H1 (cell line): ENCODE results near the gene PDIA2. TPM values are rescaled to one million over a fixed set of nuclear protein-coding genes. Genes with fewer than 3 reads are reported as not detected.

Source experiments
- CTCF ChIA-PET: fragments of 300-600 bp; sonication (Branson Sonifier 250); formaldehyde crosslinking; loops from one replicate; lab custom pipeline; 2021; ENCODE audit not compliant: partially characterized antibody; lab: Charles Lee
- POLR2A ChIA-PET: fragments of 300-600 bp; sonication (Branson Sonifier 250); formaldehyde crosslinking; loops from one replicate; lab custom pipeline; 2021; ENCODE audit warnings: inconsistent platforms; ENCODE audit not compliant: partially characterized antibody; lab: Charles Lee
- DNase-seq, 2 experiments: peaks; one replicate each; pipeline versions ENCODE4 v3.0.0 to v3.0.0-alpha.2; 2010 to 2022; ENCODE audit warnings: low spot score in 2 of 2, low read depth in 1 of 2, mixed read lengths in 1 of 2
- FAIRE-seq: peaks from 2 replicates; lab custom pipeline; 2011; peaks lifted over from hg19 to GRCh38; lab: Jason Lieb, UNC
- H2AFZ ChIP-seq: 2 replicates; pipeline ENCODE4 v1.8.1; 2012; ENCODE audit warnings: low read length, inconsistent platforms
- H2AK5ac ChIP-seq: 2 replicates; pipeline ENCODE4 v1.6.1; 2013; ENCODE audit warnings: low read depth, low read length
- H2BK120ac ChIP-seq: replicated peaks from 2 replicates; pipeline ENCODE3; 2013; ENCODE audit warnings: low read depth, low read length, inconsistent platforms
- H2BK12ac ChIP-seq: 2 replicates; pipeline ENCODE4 v1.6.1; 2013; ENCODE audit warnings: low read depth, low read length
- H2BK15ac ChIP-seq: 2 replicates; pipeline ENCODE4 v1.6.1; 2013; ENCODE audit warnings: low read length
- H2BK20ac ChIP-seq: 2 replicates; pipeline ENCODE4 v1.6.1; 2013; ENCODE audit warnings: low read length
- H2BK5ac ChIP-seq: 2 replicates; pipeline ENCODE4 v1.6.1; 2013; ENCODE audit warnings: low read depth, low read length
- H3K14ac ChIP-seq: 2 replicates; pipeline ENCODE4 v1.6.1; 2013; ENCODE audit warnings: inconsistent platforms; ENCODE audit not compliant: insufficient read length
- H3K18ac ChIP-seq: 2 replicates; pipeline ENCODE4 v1.6.1; 2013; ENCODE audit warnings: low read length; ENCODE audit errors: extremely low read depth
- H3K23ac ChIP-seq: 2 replicates; pipeline ENCODE4 v1.6.1; 2013; ENCODE audit warnings: inconsistent platforms; ENCODE audit not compliant: insufficient read length
- H3K23me2 ChIP-seq: 2 replicates; pipeline ENCODE4 v1.6.1; 2013; ENCODE audit warnings: low read depth, low read length
- H3K27ac ChIP-seq: 2 replicates; pipeline ENCODE4 v1.6.1; 2011; ENCODE audit warnings: low read depth, low read length, inconsistent platforms
- H3K27me3 ChIP-seq, 4 experiments: replicated peaks in 1 of 4; 1 replicate in 1 of 4; 2 replicates in 3 of 4; pipeline versions ENCODE4 v1.6.1 to v1.8.1; 2011 to 2013; ENCODE audit warnings: low read length in 3 of 4, mild to moderate bottlenecking in 3 of 4, inconsistent platforms in 2 of 4, mixed read lengths in 2 of 4, moderate library complexity in 1 of 4; ENCODE audit not compliant: control insufficient read depth in 3 of 4, insufficient read depth in 3 of 4; ENCODE audit errors: extremely low read depth in 1 of 4
- H3K36me3 ChIP-seq, 4 experiments: 2 replicates each; pipeline versions ENCODE4 v1.6.1 to v1.8.1; 2011 to 2013; ENCODE audit warnings: mild to moderate bottlenecking in 4 of 4, low read length in 3 of 4, moderate library complexity in 2 of 4, control low read depth in 1 of 4, inconsistent platforms in 1 of 4; ENCODE audit not compliant: insufficient read depth in 4 of 4, control insufficient read depth in 2 of 4
- H3K4ac ChIP-seq: replicated peaks from 2 replicates; pipeline ENCODE3; 2013; ENCODE audit warnings: low read length, low read depth, mixed read lengths, inconsistent platforms; ENCODE audit not compliant: insufficient read length
- H3K4me1 ChIP-seq, 4 experiments: replicated peaks in 1 of 4; 1 replicate in 1 of 4; 2 replicates in 3 of 4; pipeline versions ENCODE4 v1.6.1 to v1.8.1; 2011 to 2013; ENCODE audit warnings: low read length in 3 of 4, inconsistent platforms in 2 of 4, mixed read lengths in 1 of 4; ENCODE audit not compliant: insufficient read depth in 4 of 4, control insufficient read depth in 3 of 4
- H3K4me2 ChIP-seq, 2 experiments: 2 replicates each; pipeline versions ENCODE4 v1.6.1 to v1.8.1; 2011 to 2013; ENCODE audit warnings: low read depth in 2 of 2, low read length in 2 of 2, control low read depth in 1 of 2, inconsistent platforms in 1 of 2, mild to moderate bottlenecking in 1 of 2; ENCODE audit not compliant: insufficient read depth in 1 of 2
- H3K4me3 ChIP-seq, 4 experiments: fragments of 200-600, 300-600 bp in 1 of 4; sonication (generic), shearing (Covaris generic), sonication (Bioruptor Twin) in 1 of 4; 2 replicates each; pipeline versions ENCODE4 v1.5.1 to v1.8.1; 2011 to 2016; ENCODE audit warnings: low read length in 4 of 4, low read depth in 3 of 4, control low read depth in 2 of 4, inconsistent platforms in 2 of 4, mild to moderate bottlenecking in 2 of 4, mixed read lengths in 1 of 4, moderate library complexity in 1 of 4; ENCODE audit not compliant: insufficient read depth in 2 of 4; ENCODE audit errors: extremely low read depth in 1 of 4
- H3K56ac ChIP-seq: replicated peaks from 2 replicates; pipeline ENCODE3; 2013; ENCODE audit warnings: low read depth, mild to moderate bottlenecking, mixed read lengths, low read length, inconsistent platforms; ENCODE audit not compliant: insufficient read length
- H3K79me1 ChIP-seq: 2 replicates; pipeline ENCODE4 v1.6.1; 2013; ENCODE audit warnings: low read depth, low read length, control low read depth
- H3K79me2 ChIP-seq, 2 experiments: 2 replicates each; pipeline versions ENCODE4 v1.6.1 to v1.8.1; 2012 to 2013; ENCODE audit warnings: low read length in 2 of 2, mild to moderate bottlenecking in 2 of 2, inconsistent platforms in 1 of 2; ENCODE audit not compliant: insufficient read depth in 2 of 2, control insufficient read depth in 1 of 2
- H3K9ac ChIP-seq, 4 experiments: replicated peaks in 1 of 4; 1 replicate in 1 of 4; 2 replicates in 3 of 4; pipeline versions ENCODE4 v1.6.1 to v1.8.1; 2011 to 2013; ENCODE audit warnings: low read depth in 3 of 4, low read length in 3 of 4, control low read depth in 2 of 4, mild to moderate bottlenecking in 2 of 4, moderate library complexity in 2 of 4, inconsistent platforms in 1 of 4; ENCODE audit errors: extremely low read depth in 1 of 4
- H3K9me3 ChIP-seq, 2 experiments: 2 replicates each; pipeline versions ENCODE4 v1.6.1 to v1.8.1; 2012 to 2013; ENCODE audit warnings: mild to moderate bottlenecking in 2 of 2, moderate library complexity in 2 of 2, control low read depth in 1 of 2, inconsistent platforms in 1 of 2, low read depth in 1 of 2, low read length in 1 of 2, mixed read lengths in 1 of 2; ENCODE audit not compliant: insufficient read depth in 2 of 2
- H4K20me1 ChIP-seq, 2 experiments: replicated peaks in 1 of 2; 2 replicates each; pipeline versions ENCODE3 to v1.8.1; 2011 to 2013; ENCODE audit warnings: inconsistent platforms in 2 of 2, low read length in 2 of 2, mild to moderate bottlenecking in 1 of 2; ENCODE audit not compliant: insufficient read depth in 2 of 2, control insufficient read depth in 1 of 2
- H4K5ac ChIP-seq: 2 replicates; pipeline ENCODE4 v1.6.1; 2013; ENCODE audit warnings: low read length, low read depth, mixed read lengths, inconsistent platforms; ENCODE audit not compliant: insufficient read length
- H4K8ac ChIP-seq: 2 replicates; pipeline ENCODE4 v1.8.0; 2013; ENCODE audit warnings: mild to moderate bottlenecking, moderate library complexity, low read length, inconsistent platforms; ENCODE audit not compliant: insufficient read depth; ENCODE audit errors: extremely low read depth
- H4K91ac ChIP-seq: replicated peaks from 2 replicates; pipeline ENCODE3; 2013; ENCODE audit warnings: low read length, mixed read lengths, inconsistent platforms; ENCODE audit not compliant: insufficient read length
- HDAC2 ChIP-seq, 2 experiments: fragments of 300-600 bp in 1 of 2; sonication (generic) in 1 of 2; IDR thresholded peaks; 2 replicates each; pipeline ENCODE4 v1.6.1; 2011 to 2012; ENCODE audit warnings: low read depth in 2 of 2, low read length in 2 of 2, mild to moderate bottlenecking in 2 of 2, moderate library complexity in 2 of 2, borderline replicate concordance in 1 of 2, inconsistent platforms in 1 of 2
- TAF7 ChIP-seq: optimal IDR thresholded peaks from 2 replicates; pipeline ENCODE3; 2011; ENCODE audit warnings: low read depth, mild to moderate bottlenecking, inconsistent platforms, low read length, moderate library complexity, borderline replicate concordance
- WGBS, 2 experiments: shearing (Covaris generic) in 1 of 2; methylation state at CpG; one replicate each; pipeline versions ENCODE4 v1.1.6 to v1.1.7; 2013 to 2015; ENCODE audit warnings: low lambda C conversion rate in 2 of 2, mixed read lengths in 2 of 2, inconsistent platforms in 1 of 2, low coverage in 1 of 2, missing lambda C conversion rate in 1 of 2; ENCODE audit not compliant: insufficient replicate concordance in 2 of 2, insufficient coverage in 1 of 2, insufficient read length in 1 of 2; ENCODE audit errors: extremely low coverage in 1 of 2, missing lambda C conversion rate in 1 of 2; 5-methylcytosine and 5-hydroxymethylcytosine counted together
- polyA plus RNA-seq, 7 experiments: library from polyadenylated mRNA; depleted of rRNA in 3 of 7; stranded (reverse) in 5 of 7; unstranded in 2 of 7; fragments of >200 nt in 5 of 7; fragments of 200-250 nt in 2 of 7; gene quantifications; 1 replicate in 5 of 7; 2 replicates in 1 of 7; 4 replicates in 1 of 7; pipeline versions ENCODE4 v1.2.1 to v1.2.3, GENCODE V29; 2011 to 2013; ENCODE audit warnings: missing spikeins in 2 of 7, mixed read lengths in 2 of 7
- total RNA-seq: library from RNA; stranded (reverse); fragmentation: NEBNext Ultra II Directional; extraction: Animal tissue kit (Norgen Biotek cat#: 25700); gene quantifications from 2 replicates; pipeline ENCODE4 v1.2.1, GENCODE V29; 2021

PDIA2 gene
- total and polyA plus RNA-seq, 2 of the 8 experiments (the other 6 are each of a cell fraction or from before 2014, with no cell fraction given), result 0.34 to 0.50 TPM

- H4K91ac ChIP-seq, result no peak overlapping the region
- no peak overlapping the region for H3K4ac ChIP-seq
- no peaks in the 10 kb centered on the region for H3K23me2 ChIP-seq
- peaks cover 20 to 35% of the 10 kb centered on the region in 2 experiments for H4K20me1 ChIP-seq
- no peak overlapping the region for H3K18ac ChIP-seq
- H2BK20ac ChIP-seq, result no peak overlapping the region
- H3K4me3 ChIP-seq, result no peak overlapping the region
- peaks cover 1 to 10% (median 7%) of the 10 kb centered on the region in 4 experiments; a peak in 6 of 8 replicates for H3K36me3 ChIP-seq
- no peak overlapping the region for H3K23ac ChIP-seq
- H3K79me2 ChIP-seq, result peaks cover 0 to 55% of the 10 kb centered on the region in 2 experiments; a peak in 2 of 4 replicates
- POLR2A ChIA-PET, result interaction anchor here (0.7 to 1.2 kb wide), 2 partner anchors 33 to 81 kb away, joined by 3 to 5 read pairs; no protein-coding TSS in a partner anchor
- H3K4me1 ChIP-seq, result peaks cover 0 to 11% (median 8%) of the 10 kb centered on the region in 4 experiments; a peak in 6 of 7 replicates
- H3K9me3 ChIP-seq, result no peaks in the 10 kb centered on the region
- H4K8ac ChIP-seq, result 0 out of 2 replicates have a peak overlapping the region, but pooled peaks have one; percentile 69
- no peak overlapping the region for H2BK12ac ChIP-seq
- no peak overlapping the region for H3K56ac ChIP-seq
- no peak overlapping the region for H2AK5ac ChIP-seq
- peaks cover 28% of the 10 kb centered on the region for H3K79me1 ChIP-seq
- H3K4me2 ChIP-seq, result no peak overlapping the region
- WGBS, 2 experiments, result 92% methylated on average over 19 of the region's 19 CpGs; no CpG with 5 or more reads in 1 of the 2 experiments
- FAIRE-seq, result no peak
- TF ChIP-seq TAF7 (no peak), HDAC2 (IDR thresholded peaks at IDR 0.05; ENCODE audit: borderline replicate concordance in 1 of 2, low read depth in 2 of 2, low read length in 2 of 2) (no peak)
- TF ChIP-seq, all 59 proteins: peak for 0
- H3K14ac ChIP-seq, result no peak overlapping the region
- H2BK15ac ChIP-seq, result no peak overlapping the region
- CTCF ChIA-PET, result interaction anchor here (1.0 to 5.2 kb wide), 6 partner anchors 8 to 89 kb away, joined by 3 to 46 read pairs (median 4); no protein-coding TSS in a partner anchor
- no peak overlapping the region for H3K9ac ChIP-seq
- no peak overlapping the region for H4K5ac ChIP-seq
- H2AFZ ChIP-seq, result no peak overlapping the region
- H3K27ac ChIP-seq, result no peak overlapping the region
- H2BK120ac ChIP-seq, result no peak overlapping the region
- H2BK5ac ChIP-seq, result no peak overlapping the region
- H3K27me3 ChIP-seq, result no peaks in the 10 kb centered on the region
- DNase-seq, result no peak
Measured at GRCh38 chr16:316741-317464, 33.9 kb downstream of the PDIA2 start.
